ENCODE results near the gene PCDHGB2. TPM values are rescaled to one million over a fixed set of nuclear protein-coding genes. Genes with fewer than 3 reads are reported as not detected.
"Not testable (repeated sequence)": the region's sequence is repeated elsewhere in the genome, so short reads cannot be mapped to it uniquely, and the experiment has no call there.

PCDHGB2 gene
- total and polyA plus RNA-seq, 7 donors: 0.10 to 2.4 (median 1.2) TPM

DNA sequence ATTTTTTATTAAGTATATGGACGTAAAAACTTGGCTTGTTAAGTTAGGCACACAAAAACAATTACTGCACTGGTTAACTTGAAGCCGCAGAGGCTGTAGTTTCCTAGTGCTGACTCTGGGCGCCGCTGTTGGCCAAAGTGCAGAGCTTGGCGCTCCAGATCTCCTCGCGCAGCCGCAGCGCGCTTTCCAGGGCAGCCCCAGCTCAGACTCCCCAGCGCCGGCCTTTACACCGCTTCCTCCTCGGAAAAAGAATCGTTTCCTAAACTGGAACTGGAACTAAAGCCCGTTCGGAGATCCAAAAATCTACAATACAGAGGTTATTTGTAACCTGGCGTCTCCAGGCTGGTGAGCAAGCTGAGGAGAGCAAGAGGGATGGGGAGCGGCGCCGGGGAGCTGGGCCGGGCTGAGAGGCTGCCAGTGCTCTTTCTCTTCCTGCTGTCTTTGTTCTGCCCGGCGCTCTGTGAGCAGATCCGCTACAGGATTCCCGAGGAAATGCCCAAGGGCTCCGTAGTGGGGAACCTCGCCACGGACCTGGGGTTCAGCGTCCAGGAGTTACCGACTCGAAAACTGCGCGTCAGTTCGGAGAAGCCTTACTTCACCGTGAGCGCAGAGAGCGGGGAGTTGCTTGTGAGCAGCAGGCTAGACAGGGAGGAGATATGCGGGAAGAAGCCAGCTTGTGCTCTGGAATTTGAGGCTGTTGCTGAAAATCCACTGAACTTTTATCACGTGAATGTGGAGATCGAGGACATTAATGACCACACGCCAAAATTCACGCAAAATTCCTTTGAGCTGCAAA is 38.2 kb downstream of the PCDHGB2 start, which contains the start of gene PCDHGB5:
PCDHGB5 (plus strand) TSS at position 192 of the 796 bp plus-strand sequence; CDS start at position 373, 181 bp downstream.
- intact Hi-C loops (cut with DNase I); H3K9me3 ChIP-seq; H3K4me1 ChIP-seq; H3K36me3 ChIP-seq (ENCODE audit: insufficient read depth in 1 of 2, low read depth in 1 of 2): not testable (repeated sequence)
- 7 to 9% (median 8%) methylated on average over 21 to 25 of the region's 43 CpGs for WGBS, 3 donors
- DNase-seq (peak; percentile 46 to 72), ATAC-seq (peak; percentile 90 to 95 (median 93))
- peak within 1 kb of the TSS; percentile 63 for H3K4me3 ChIP-seq
- TF ChIP-seq, protein P1, sequence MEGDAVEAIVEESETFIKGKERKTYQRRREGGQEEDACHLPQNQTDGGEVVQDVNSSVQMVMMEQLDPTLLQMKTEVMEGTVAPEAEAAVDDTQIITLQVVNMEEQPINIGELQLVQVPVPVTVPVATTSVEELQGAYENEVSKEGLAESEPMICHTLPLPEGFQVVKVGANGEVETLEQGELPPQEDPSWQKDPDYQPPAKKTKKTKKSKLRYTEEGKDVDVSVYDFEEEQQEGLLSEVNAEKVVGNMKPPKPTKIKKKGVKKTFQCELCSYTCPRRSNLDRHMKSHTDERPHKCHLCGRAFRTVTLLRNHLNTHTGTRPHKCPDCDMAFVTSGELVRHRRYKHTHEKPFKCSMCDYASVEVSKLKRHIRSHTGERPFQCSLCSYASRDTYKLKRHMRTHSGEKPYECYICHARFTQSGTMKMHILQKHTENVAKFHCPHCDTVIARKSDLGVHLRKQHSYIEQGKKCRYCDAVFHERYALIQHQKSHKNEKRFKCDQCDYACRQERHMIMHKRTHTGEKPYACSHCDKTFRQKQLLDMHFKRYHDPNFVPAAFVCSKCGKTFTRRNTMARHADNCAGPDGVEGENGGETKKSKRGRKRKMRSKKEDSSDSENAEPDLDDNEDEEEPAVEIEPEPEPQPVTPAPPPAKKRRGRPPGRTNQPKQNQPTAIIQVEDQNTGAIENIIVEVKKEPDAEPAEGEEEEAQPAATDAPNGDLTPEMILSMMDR (IDR thresholded peaks at IDR 0.05): peak; percentile 71
- peak within 1 kb of the TSS; percentile 51 for H3K27ac ChIP-seq
- peaks cover 0 to 48% (median 12%) of the 10 kb centered on the region in 3 donors for H3K27me3 ChIP-seq (ENCODE audit: insufficient read depth in 3 of 3, low read length in 2 of 3)

DNA sequence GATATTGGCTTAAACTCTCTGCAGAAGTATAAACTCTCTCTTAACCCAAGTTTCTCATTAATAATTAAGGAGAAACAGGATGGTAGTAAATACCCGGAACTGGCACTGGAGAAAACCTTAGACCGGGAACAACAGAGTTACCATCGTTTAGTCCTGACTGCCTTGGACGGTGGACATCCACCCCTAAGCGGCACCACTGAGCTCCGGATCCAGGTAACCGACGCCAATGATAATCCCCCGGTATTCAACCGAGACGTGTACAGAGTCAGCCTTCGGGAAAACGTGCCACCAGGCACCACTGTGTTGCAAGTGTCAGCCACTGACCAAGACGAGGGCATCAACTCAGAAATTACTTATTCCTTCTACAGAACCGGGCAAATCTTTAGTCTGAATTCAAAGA is 38.8 kb downstream of the PCDHGB2 start:
- Histone ChIP-seq H3K9me3 (peaks cover 4% of the 10 kb centered on the region), H3K27ac (no peak overlapping the region), H3K4me1 (peaks cover 4% of the 10 kb centered on the region), H3K4me3 (peak overlapping the region; percentile 42), H3K27me3 (ENCODE audit: insufficient read depth in 3 of 3, low read length in 2 of 3) (peaks cover 0 to 50% (median 16%) of the 10 kb centered on the region in 3 donors), H3K36me3 (ENCODE audit: insufficient read depth in 1 of 2, low read depth in 1 of 2) (no peaks in the 10 kb centered on the region)
- WGBS, 3 donors: 17 to 28% (median 24%) methylated on average over 15 of the region's 15 CpGs
- DNase-seq: peak in 1 of 2 donors; percentile 52
- intact Hi-C loops (cut with DNase I): no loop called here
- TF ChIP-seq, protein P1 (IDR thresholded peaks at IDR 0.05): peak; percentile 10
- ATAC-seq: peak; percentile 55 to 80 (median 66)

DNA sequence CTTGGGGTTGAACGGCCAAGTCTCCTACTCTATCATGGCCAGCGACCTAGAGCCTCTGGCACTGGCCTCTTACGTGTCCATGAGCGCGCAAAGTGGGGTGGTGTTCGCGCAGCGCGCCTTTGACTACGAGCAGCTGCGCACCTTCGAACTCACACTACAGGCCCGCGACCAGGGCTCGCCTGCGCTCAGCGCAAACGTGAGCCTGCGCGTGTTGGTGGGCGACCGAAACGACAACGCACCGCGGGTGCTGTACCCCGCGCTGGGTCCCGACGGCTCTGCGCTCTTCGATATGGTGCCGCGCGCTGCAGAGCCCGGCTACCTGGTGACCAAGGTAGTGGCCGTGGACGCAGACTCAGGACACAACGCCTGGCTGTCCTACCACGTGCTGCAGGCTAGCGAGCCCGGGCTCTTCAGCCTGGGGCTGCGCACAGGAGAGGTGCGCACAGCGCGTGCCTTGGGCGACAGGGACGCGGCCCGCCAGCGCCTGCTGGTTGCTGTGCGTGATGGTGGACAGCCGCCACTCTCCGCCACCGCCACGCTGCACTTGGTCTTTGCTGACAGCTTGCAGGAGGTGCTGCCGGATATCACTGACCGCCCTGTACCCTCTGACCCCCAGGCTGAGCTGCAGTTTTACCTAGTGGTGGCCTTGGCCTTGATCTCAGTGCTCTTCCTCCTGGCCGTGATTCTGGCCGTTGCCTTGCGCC is 39.9 kb downstream of the PCDHGB2 start:
- Histone ChIP-seq H3K27ac (no peak overlapping the region), H3K4me1 (peaks cover 4% of the 10 kb centered on the region), H3K36me3 (ENCODE audit: insufficient read depth in 1 of 2, low read depth in 1 of 2) (no peaks in the 10 kb centered on the region), H3K27me3 (ENCODE audit: insufficient read depth in 3 of 3, low read length in 2 of 3) (peaks cover 0 to 48% (median 17%) of the 10 kb centered on the region in 3 donors), H3K9me3 (peaks cover 4% of the 10 kb centered on the region), H3K4me3 (peak overlapping the region; percentile 42)
- WGBS, 3 donors: 26 to 34% (median 30%) methylated on average over 56 to 61 of the region's 61 CpGs
- intact Hi-C loops (cut with DNase I): no loop called here
- TF ChIP-seq, protein P1 (IDR thresholded peaks at IDR 0.05): no peak
- no peak for DNase-seq
- ATAC-seq: no peak

DNA sequence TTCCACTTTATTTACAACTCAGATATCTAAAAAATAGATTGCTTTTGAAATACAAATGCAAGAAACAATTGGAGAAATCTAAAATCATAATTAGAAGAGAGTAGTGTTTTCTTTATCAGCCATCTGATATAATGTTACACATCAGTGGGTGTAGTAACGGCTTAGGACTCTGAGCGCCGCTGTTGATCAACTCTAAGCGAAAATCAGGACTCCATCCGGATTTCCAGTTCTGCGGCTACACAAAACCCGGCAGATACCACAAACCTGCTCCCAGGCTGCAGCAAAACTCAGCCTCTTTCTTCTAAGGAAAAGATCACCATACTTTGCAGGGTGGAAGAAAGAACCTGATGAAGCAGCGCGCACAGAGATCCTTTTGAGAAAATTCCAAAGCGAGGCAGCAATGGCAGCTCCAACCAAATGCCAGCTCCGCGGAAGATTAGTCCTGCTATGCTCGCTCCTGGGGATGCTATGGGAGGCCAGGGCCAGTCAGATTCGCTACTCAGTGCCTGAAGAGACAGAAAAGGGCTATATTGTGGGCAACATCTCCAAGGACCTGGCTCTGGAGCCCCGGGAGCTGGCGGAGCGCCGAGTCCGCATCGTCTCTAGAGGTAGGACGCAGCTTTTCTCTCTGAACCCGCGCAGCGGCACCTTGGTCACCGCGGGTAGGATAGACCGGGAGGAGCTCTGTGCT is 42.9 kb downstream of the PCDHGB2 start, which contains the start of gene PCDHGA9:
PCDHGA9 (plus strand) TSS at position 226 of the 691 bp plus-strand sequence; CDS start at position 401, 175 bp downstream.
- Histone ChIP-seq H3K4me3 (peak within 1 kb of the TSS; percentile 47), H3K27ac (no peak within 1 kb of the TSS), H3K27me3 (ENCODE audit: insufficient read depth in 3 of 3, low read length in 2 of 3) (peaks cover 0 to 37% (median 17%) of the 10 kb centered on the region in 3 donors), H3K9me3 (peaks cover 4% of the 10 kb centered on the region), H3K36me3 (ENCODE audit: insufficient read depth in 1 of 2, low read depth in 1 of 2) (no peaks in the 10 kb centered on the region), H3K4me1 (peaks cover 4% of the 10 kb centered on the region)
- DNase-seq (peak in 1 of 2 donors; percentile 59), ATAC-seq (peak in 3 of 4 donors; percentile 49 to 60 (median 55))
- intact Hi-C loops (cut with DNase I): no loop called here
- TF ChIP-seq, protein P1 (IDR thresholded peaks at IDR 0.05): peak; percentile 46
- WGBS, 3 donors: 20 to 22% (median 20%) methylated on average over 27 of the region's 27 CpGs

Measured in psoas muscle (tissue), 8 donors.